Activated CD8-positive, alpha-beta memory T cell treated with anti-CD3 and anti-CD28 coated beads for 24 hours (primary cell): ENCODE data around the gene OGFOD3.
"Not testable (repeated sequence)": the region's sequence is repeated elsewhere in the genome, so short reads cannot be mapped to it uniquely, and the experiment has no call there.

Experiments
- DNase-seq: peaks from one replicate; pipeline ENCODE4 v3.0.0-alpha.2; 2020

Gene OGFOD3

DNA sequence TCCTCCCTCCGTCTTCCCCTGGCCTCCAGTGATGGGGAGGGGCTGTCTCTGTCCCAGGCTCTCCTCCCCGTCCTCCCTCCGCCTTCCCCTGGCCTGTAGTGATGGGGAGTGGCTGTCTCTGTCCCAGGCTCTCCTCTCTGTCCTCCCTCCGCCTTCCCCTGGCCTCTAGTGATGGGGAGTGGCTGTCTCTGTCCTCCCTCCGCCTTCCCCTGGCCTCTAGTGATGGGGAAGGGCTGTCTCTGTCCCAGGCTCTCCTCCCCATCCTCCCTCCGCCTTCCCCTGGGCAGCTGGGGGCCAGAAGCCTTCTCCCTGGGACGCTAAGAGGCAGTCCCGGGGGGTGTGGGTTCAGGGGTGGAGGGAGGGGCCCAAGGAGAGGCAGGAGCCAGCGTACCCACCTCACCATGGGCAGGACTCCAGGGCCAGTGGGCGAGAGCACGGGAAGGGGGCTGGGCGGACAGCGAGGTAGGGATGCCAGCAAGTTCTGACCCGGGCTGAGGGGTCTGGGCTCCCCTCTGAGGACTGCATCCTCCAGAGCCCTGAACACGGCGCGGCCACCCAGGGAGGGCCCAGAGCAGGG, 32.0 kb downstream of the OGFOD3 start:
- no peak for DNase-seq

GRCh38 chr17:82385559-82386254, 32.7 kb downstream of the OGFOD3 start:
- no peak for DNase-seq

- DNase-seq = no peak
Observed at GRCh38 chr17:82384730-82385481, 33.5 kb downstream of the OGFOD3 start.

- no peak for DNase-seq
Observed at GRCh38 chr17:82384051-82384729, 34.2 kb downstream of the OGFOD3 start.

DNA sequence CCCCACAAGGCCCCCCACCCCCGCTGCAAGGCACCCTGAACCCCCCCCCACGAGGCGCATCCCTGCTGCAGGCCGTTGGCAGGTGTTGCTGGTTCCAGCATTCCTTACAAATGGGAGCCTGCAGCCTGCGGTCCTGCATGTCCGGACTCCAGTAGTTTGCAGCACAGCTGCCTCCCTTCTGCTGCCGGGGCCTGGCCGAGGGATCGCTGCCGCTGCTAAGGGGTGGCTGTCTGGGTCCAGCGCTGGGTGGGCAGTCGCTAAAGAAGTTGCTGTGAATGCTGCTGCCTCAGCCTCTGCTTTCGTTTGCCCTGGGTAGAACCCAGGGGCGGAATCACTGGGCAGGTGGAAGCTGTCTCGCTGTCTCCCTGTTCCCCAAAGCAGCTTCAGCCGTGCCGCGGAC, 35.0 kb downstream of the OGFOD3 start:
- no peak for DNase-seq

DNA sequence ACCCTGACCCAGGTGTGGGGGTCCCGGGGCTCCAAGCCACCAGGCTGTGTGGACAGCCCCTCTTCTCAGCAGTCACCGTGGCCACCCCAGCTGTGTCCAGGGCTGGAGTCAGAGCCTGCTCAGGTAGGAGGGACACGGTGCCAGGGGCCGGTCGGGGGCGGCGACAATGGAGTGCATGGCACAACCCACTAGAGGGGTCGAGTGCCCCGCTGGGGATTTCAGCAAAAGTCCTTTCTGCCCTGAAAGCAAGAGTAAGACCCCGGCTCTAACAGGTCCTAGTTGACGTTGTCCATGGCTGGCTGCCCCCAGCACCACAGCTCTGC, 35.5 kb downstream of the OGFOD3 start:
- DNase-seq = no peak

- not testable (repeated sequence) for DNase-seq
Observed at GRCh38 chr17:82382220-82382932, 36.0 kb downstream of the OGFOD3 start.

- not testable (repeated sequence) for DNase-seq
Observed at GRCh38 chr17:82381703-82382009, 36.7 kb downstream of the OGFOD3 start.

GRCh38 chr17:82380860-82381702, 37.3 kb downstream of the OGFOD3 start:
- DNase-seq = no peak

DNA sequence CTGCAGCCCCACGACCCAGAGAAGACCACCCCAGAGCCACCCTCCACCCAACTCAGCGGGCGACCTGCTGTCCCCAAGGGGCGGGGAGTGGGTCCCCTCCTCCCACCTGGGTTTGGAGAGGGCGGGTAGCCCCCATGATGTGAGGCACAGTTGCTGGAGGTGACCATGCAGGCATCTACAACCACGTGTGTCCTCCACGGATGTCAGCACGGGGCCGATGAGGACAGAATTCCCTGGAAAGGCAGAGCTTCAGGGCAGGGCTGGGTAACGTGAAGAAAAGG, 39.7 kb downstream of the OGFOD3 start:
- no peak for DNase-seq

- no peak for DNase-seq
Observed at GRCh38 chr17:82377924-82378740, 40.3 kb downstream of the OGFOD3 start.

DNA sequence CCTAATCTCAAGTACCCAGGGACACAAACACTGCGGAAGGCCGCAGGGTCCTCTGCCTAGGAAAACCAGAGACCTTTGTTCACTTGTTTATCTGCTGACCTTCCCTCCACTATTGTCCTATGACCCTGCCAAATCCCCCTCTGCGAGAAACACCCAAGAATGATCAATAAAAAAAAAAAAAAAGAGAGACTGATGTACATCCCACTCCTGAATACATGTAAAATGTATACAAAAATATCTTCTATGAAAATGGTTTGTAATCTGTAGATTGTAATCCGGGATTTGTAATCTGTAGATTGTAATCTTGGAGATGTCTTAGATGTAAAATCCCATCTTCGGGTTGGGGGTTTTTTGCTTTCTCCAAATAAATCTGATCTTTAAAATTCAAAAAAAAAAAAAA, 41.1 kb downstream of the OGFOD3 start:
- not testable (repeated sequence) for DNase-seq

- no peak for DNase-seq
Observed at GRCh38 chr17:82376042-82376730, 42.2 kb downstream of the OGFOD3 start.

GRCh38 chr17:82375359-82376041, 42.9 kb downstream of the OGFOD3 start:
- DNase-seq = no peak

DNA sequence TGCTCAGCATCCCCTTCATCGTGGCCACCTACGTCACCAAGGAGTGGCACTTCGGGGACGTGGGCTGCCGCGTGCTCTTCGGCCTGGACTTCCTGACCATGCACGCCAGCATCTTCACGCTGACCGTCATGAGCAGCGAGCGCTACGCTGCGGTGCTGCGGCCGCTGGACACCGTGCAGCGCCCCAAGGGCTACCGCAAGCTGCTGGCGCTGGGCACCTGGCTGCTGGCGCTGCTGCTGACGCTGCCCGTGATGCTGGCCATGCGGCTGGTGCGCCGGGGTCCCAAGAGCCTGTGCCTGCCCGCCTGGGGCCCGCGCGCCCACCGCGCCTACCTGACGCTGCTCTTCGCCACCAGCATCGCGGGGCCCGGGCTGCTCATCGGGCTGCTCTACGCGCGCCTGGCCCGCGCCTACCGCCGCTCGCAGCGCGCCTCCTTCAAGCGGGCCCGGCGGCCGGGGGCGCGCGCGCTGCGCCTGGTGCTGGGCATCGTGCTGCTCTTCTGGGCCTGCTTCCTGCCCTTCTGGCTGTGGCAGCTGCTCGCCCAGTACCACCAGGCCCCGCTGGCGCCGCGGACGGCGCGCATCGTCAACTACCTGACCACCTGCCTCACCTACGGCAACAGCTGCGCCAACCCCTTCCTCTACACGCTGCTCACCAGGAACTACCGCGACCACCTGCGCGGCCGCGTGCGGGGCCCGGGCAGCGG, 43.6 kb downstream of the OGFOD3 start:
- no peak for DNase-seq

DNA sequence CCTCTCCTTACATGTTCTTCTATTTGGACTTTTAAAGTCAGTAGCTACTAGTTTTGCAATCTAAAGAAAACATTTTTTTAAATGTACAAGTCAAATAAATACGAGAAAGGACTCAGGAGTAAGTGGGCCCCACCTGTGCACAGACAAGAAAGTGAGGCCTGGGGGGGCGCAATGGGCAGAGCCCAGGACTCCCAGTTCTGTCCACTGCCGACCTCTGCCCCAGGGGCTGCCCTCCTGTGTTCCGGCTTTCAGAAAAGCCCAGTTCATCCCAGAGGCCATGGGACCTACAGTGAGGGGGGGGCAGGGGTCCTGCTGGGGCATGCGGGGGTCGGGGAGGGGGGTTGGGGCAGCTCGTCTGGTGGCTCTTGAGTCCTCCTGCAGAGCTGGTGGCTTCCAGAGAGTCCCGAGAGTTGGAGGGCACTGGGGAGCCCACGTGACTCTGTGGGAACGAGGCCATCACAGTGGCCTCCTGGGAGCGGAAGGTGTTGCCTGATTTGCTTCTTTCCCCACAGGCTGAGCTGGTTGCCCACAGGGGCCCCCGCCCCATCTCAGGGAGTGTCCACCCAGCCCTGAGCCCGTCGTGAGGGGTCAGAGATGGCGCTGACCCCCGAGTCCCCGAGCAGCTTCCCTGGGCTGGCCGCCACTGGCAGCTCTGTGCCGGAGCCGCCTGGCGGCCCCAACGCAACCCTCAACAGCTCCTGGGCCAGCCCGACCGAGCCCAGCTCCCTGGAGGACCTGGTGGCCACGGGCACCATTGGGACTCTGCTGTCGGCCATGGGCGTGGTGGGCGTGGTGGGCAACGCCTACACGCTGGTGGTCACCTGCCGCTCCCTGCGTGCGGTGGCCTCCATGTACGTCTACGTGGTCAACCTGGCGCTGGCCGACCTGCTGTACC, 44.4 kb downstream of the OGFOD3 start:
- no peak for DNase-seq

GRCh38 chr17:82373072-82373452, 45.3 kb downstream of the OGFOD3 start:
- not testable (repeated sequence) for DNase-seq

DNA sequence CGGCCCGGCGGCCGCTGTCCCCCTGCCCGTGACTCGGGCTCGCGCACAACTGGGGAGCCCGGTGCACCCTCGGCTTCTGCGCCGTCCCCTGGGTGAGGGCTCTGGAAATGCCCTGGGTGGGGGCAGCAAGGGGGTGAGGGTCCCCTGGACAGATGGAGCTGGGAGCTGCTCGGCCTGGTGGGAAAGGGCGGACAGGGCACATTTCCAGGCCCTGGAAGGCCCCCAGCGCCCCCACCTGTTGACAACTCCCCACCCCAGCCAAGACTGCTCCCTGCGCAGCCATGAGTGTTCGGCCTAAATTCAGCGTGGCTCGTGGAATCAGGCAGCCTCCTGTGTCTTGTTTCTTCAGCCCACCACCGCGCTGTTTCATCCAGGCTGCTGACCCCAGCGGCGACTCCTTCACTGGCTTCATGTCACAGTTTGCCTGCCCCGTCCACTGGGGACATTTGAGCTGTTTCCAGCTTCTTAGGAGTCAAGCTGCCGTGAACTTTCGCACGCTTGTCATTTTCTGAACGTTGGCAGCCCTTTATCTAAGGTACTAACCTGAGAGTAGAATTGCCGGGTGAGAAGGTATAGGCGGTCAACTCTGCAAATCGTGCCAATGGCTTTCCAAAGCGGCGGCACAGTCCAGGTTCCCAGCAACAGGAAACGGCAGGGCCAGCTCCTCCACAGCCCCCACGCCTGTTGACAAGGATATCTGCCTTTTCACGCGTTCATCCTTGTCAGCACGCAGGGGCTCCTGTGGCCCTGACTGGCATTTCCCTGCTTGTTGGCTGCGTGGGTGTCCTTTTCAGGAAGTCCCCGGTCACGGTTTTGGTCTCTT, 45.9 kb downstream of the OGFOD3 start:
- DNase-seq = no peak
